ENCODE results near the gene ZBTB21. TPM values are rescaled to one million over a fixed set of nuclear protein-coding genes. Genes with fewer than 3 reads are reported as not detected.

ZBTB21 gene
- total RNA-seq, 2 experiments from 2014 or later = 34.1 to 37.8 TPM

GRCh38 chr21:42022906-42023305 is 12.7 kb upstream of the ZBTB21 start:
- POLR2A ChIA-PET = no interaction called here
- CTCF ChIA-PET = no interaction called here

GRCh38 chr21:42022091-42022430 is 11.9 kb upstream of the ZBTB21 start:
- ChIA-PET CTCF (no interaction called here), POLR2A (no interaction called here)

- POLR2A ChIA-PET = no interaction called here
Measured at GRCh38 chr21:42021371-42022090, 11.4 kb upstream of the ZBTB21 start.

GRCh38 chr21:42019706-42020105 is 9.5 kb upstream of the ZBTB21 start:
- CTCF ChIA-PET = no interaction called here
- POLR2A ChIA-PET = no interaction called here

More at GRCh38 chr21:42021371-42022090, 11.4 kb upstream of the ZBTB21 start:
- CTCF ChIA-PET = no interaction called here

GRCh38 chr21:42019101-42019605 is 9.0 kb upstream of the ZBTB21 start:
- POLR2A ChIA-PET = no interaction called here
- CTCF ChIA-PET = no interaction called here

GRCh38 chr21:42017022-42017421 is 6.9 kb upstream of the ZBTB21 start:
- CTCF ChIA-PET = interaction anchor here (1.2 kb wide), 1 partner anchor 100 kb away, joined by 3 read pairs; no protein-coding TSS in a partner anchor
- POLR2A ChIA-PET = no interaction called here

GRCh38 chr21:42016364-42016985 is 6.3 kb upstream of the ZBTB21 start:
- ChIA-PET POLR2A (no interaction called here), CTCF (interaction anchor here (1.5 kb wide), 1 partner anchor 101 kb away, joined by 3 read pairs; no protein-coding TSS in a partner anchor)

- POLR2A ChIA-PET = no interaction called here
- CTCF ChIA-PET = interaction anchor here (1.1 kb wide), 1 partner anchor 12 kb away, joined by 3 read pairs; no protein-coding TSS in a partner anchor
Measured at GRCh38 chr21:42013931-42014330, 3.8 kb upstream of the ZBTB21 start.

- ChIA-PET CTCF (interaction anchor here (1.1 kb wide), 1 partner anchor 11 kb away, joined by 3 read pairs; no protein-coding TSS in a partner anchor), POLR2A (no interaction called here)
Measured at GRCh38 chr21:42013376-42013775, 3.2 kb upstream of the ZBTB21 start.

- POLR2A ChIA-PET = no interaction called here
- CTCF ChIA-PET = interaction anchor here (1.1 kb wide), 1 partner anchor 11 kb away, joined by 3 read pairs; no protein-coding TSS in a partner anchor
Measured at GRCh38 chr21:42012763-42013329, 2.7 kb upstream of the ZBTB21 start.

GRCh38 chr21:42012344-42012743 is 2.2 kb upstream of the ZBTB21 start:
- CTCF ChIA-PET = interaction anchor here (1.0 kb wide), 1 partner anchor 105 kb away, joined by 6 read pairs; no protein-coding TSS in a partner anchor
- POLR2A ChIA-PET = no interaction called here

GRCh38 chr21:42010507-42011495 is 641 bp upstream of the ZBTB21 start:
- ChIA-PET CTCF (interaction anchor here (1.0 kb wide), 1 partner anchor 107 kb away, joined by 6 read pairs; no protein-coding TSS in a partner anchor), POLR2A (interaction anchor here (0.8 to 1.8 kb wide), 3 partner anchors 87 to 224 kb away, joined by 4 to 6 read pairs (median 5); partner anchors contain the start of gene PRDM15)

GRCh38 chr21:42009018-42009830 is 936 bp downstream of the ZBTB21 start:
- ChIA-PET POLR2A (interaction anchor here (0.8 to 1.8 kb wide), 5 partner anchors 54 to 225 kb away, joined by 3 to 6 read pairs (median 4); partner anchors contain the start of gene PRDM15), CTCF (interaction anchor here (0.8 to 1.3 kb wide), 3 partner anchors 54 to 131 kb away, joined by 3 to 4 read pairs (median 4); partner anchors contain the start of gene PRDM15)

- ChIA-PET POLR2A (no interaction called here), CTCF (no interaction called here)
Measured at GRCh38 chr21:42007356-42007940, 2.7 kb downstream of the ZBTB21 start.

- POLR2A ChIA-PET = interaction anchor here (0.6 kb wide), 1 partner anchor 27 kb away, joined by 4 read pairs; no protein-coding TSS in a partner anchor
- CTCF ChIA-PET = no interaction called here
Measured at GRCh38 chr21:42006765-42007164, 3.4 kb downstream of the ZBTB21 start.

GRCh38 chr21:42004406-42005199 is 5.6 kb downstream of the ZBTB21 start:
- POLR2A ChIA-PET = no interaction called here
- CTCF ChIA-PET = interaction anchor here (1.2 kb wide), 1 partner anchor 81 kb away, joined by 3 read pairs; no protein-coding TSS in a partner anchor

- ChIA-PET CTCF (interaction anchor here (1.2 to 2.1 kb wide), 3 partner anchors 51 to 124 kb away, joined by 3 to 6 read pairs (median 4); partner anchors contain the start of gene PRDM15), POLR2A (no interaction called here)
Measured at GRCh38 chr21:42003051-42003461, 7.1 kb downstream of the ZBTB21 start.
